Parathyroid adenoma (tissue), 2 donors: Measurements from ENCODE around the gene KCNQ1OT1.

ENCODE experiments used
- H2AFZ ChIP-seq: fragments of 300-600 bp; sonication (generic); one replicate; pipeline ENCODE4 v1.7.0; 2017; ENCODE audit warnings: antibody characterized with exemption, mild to moderate bottlenecking
- H3K27ac ChIP-seq: fragments of 300-600 bp; sonication (generic); one replicate; pipeline ENCODE4 v1.7.0; 2017
- H3K27me3 ChIP-seq: fragments of 300-600 bp; sonication (generic); one replicate; pipeline ENCODE4 v1.7.0; 2017; ENCODE audit warnings: low read length; ENCODE audit not compliant: control insufficient read depth, insufficient read depth
- H3K36me3 ChIP-seq: fragments of 300-600 bp; sonication (generic); one replicate; pipeline ENCODE4 v1.7.0; 2017; ENCODE audit warnings: low read length; ENCODE audit not compliant: control insufficient read depth, insufficient read depth
- H3K4me1 ChIP-seq: fragments of 300-600 bp; sonication (generic); one replicate; pipeline ENCODE4 v1.7.0; 2017; ENCODE audit warnings: control low read depth
- H3K4me2 ChIP-seq: fragments of 300-600 bp; sonication (generic); one replicate; pipeline ENCODE4 v1.7.0; 2017; ENCODE audit warnings: low read length
- H3K4me3 ChIP-seq: fragments of 300-600 bp; sonication (generic); one replicate; pipeline ENCODE4 v1.7.0; 2017; ENCODE audit warnings: low read depth, low read length
- H3K79me2 ChIP-seq: fragments of 300-600 bp; sonication (generic); one replicate; pipeline ENCODE4 v1.7.0; 2017; ENCODE audit warnings: control low read depth
- H3K9ac ChIP-seq: fragments of 300-600 bp; sonication (generic); one replicate; pipeline ENCODE4 v1.7.0; 2017; ENCODE audit warnings: mild to moderate bottlenecking
- H3K9me3 ChIP-seq: fragments of 300-600 bp; sonication (generic); one replicate; pipeline ENCODE4 v1.7.0; 2017; ENCODE audit warnings: low read length; ENCODE audit not compliant: control insufficient read depth
- TF ChIP-seq, protein P1 (sequence below): fragments of 300-600 bp; sonication (generic); IDR thresholded peaks from one replicate; pipeline ENCODE4 v1.7.0; 2017; ENCODE audit warnings: antibody characterized with exemption, mild to moderate bottlenecking
- donor health status: primary hyperparathyroidism.

Gene KCNQ1OT1

DNA sequence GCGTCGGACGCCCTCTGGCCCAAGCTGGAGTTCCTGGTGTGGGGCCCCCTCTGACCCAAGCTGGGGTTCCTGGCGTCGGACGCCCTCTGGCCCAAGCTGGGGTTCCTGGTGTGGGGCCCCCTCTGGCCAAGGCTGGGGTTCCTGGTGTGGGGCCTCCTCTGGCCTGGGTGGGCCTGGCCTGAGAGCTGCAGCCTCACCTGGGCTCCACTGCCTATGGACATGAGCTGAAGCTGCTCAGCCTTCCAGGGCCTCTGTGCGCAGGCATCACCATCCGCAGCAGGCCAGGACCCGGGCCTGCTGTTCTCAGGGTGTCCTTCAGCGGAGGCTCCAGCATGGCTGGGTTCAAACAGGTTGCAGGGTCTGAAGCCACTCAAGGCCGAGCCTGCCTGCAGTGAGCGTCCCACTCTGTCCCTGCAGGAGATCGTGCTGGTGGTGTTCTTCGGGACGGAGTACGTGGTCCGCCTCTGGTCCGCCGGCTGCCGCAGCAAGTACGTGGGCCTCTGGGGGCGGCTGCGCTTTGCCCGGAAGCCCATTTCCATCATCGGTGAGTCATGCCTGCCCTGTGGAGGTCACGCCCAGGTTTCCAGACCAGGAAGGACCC lies 129.5 kb downstream of the KCNQ1OT1 start:
- no peak overlapping the region for H2AFZ ChIP-seq
- H3K9me3 ChIP-seq: no peaks in the 10 kb centered on the region
- no peaks in the 10 kb centered on the region for H3K4me1 ChIP-seq
- no peak overlapping the region for H3K9ac ChIP-seq
- H3K4me3 ChIP-seq: no peak overlapping the region
- H3K4me2 ChIP-seq: no peak overlapping the region
- no peak overlapping the region for H3K27ac ChIP-seq
- TF ChIP-seq, protein P1, sequence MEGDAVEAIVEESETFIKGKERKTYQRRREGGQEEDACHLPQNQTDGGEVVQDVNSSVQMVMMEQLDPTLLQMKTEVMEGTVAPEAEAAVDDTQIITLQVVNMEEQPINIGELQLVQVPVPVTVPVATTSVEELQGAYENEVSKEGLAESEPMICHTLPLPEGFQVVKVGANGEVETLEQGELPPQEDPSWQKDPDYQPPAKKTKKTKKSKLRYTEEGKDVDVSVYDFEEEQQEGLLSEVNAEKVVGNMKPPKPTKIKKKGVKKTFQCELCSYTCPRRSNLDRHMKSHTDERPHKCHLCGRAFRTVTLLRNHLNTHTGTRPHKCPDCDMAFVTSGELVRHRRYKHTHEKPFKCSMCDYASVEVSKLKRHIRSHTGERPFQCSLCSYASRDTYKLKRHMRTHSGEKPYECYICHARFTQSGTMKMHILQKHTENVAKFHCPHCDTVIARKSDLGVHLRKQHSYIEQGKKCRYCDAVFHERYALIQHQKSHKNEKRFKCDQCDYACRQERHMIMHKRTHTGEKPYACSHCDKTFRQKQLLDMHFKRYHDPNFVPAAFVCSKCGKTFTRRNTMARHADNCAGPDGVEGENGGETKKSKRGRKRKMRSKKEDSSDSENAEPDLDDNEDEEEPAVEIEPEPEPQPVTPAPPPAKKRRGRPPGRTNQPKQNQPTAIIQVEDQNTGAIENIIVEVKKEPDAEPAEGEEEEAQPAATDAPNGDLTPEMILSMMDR: no peak
- no peaks in the 10 kb centered on the region for H3K36me3 ChIP-seq
- no peaks in the 10 kb centered on the region for H3K27me3 ChIP-seq
- no peaks in the 10 kb centered on the region for H3K79me2 ChIP-seq

DNA sequence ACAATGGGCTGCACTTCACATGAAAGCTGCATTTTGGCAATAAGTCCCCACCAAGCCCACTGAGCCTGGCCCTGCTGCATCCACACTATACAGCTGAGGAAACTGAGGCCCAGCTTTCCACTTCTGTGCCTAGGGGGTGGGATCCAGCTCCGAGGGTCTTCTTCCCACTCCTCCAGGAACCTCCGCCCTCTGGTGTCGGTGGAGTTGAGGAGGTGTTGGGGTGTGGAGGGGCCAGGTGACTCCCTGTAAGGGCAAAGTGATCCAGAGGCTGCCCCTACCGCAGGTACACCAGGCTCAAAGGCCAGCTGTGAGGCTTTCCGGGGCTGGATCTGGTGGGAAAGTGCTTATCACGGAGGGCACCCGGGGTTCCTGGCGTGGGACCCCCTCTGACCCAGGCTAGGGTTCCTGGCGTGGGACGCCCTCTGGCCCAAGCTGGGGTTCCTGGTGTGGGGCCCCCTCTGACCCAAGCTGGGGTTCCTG lies 130.0 kb downstream of the KCNQ1OT1 start:
- no peaks in the 10 kb centered on the region for H3K79me2 ChIP-seq
- H3K9ac ChIP-seq: no peak overlapping the region
- H3K27ac ChIP-seq: no peak overlapping the region
- H3K4me2 ChIP-seq: no peak overlapping the region
- H3K27me3 ChIP-seq: no peaks in the 10 kb centered on the region
- H3K4me3 ChIP-seq: no peak overlapping the region
- H3K36me3 ChIP-seq: no peaks in the 10 kb centered on the region
- no peak overlapping the region for H2AFZ ChIP-seq
- no peaks in the 10 kb centered on the region for H3K4me1 ChIP-seq
- TF ChIP-seq, protein P1: no peak
- H3K9me3 ChIP-seq: no peaks in the 10 kb centered on the region

DNA sequence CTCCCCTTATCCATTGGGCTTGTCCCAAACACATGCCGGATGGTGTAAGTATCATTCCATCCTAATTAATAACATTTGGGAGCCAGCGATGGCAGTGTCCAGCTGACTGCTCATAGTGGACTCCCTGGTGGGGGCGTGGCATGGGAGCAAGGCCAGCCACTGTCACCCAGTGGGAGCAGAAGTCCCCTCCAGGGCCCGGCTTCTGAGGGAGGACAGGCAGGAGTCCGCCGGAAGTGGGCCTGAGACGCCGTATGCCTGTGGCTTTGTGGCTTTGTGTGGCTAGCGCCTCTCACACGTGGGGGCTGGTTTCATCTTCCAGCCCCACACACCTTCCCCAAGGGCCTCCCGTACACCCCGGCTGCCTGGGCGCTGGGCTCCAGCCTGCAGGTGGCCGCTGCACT lies 130.5 kb downstream of the KCNQ1OT1 start:
- no peak overlapping the region for H3K9ac ChIP-seq
- no peaks in the 10 kb centered on the region for H3K27me3 ChIP-seq
- H3K4me2 ChIP-seq: no peak overlapping the region
- no peak overlapping the region for H2AFZ ChIP-seq
- no peaks in the 10 kb centered on the region for H3K4me1 ChIP-seq
- H3K79me2 ChIP-seq: no peaks in the 10 kb centered on the region
- H3K36me3 ChIP-seq: no peaks in the 10 kb centered on the region
- H3K4me3 ChIP-seq: no peak overlapping the region
- no peak overlapping the region for H3K27ac ChIP-seq
- H3K9me3 ChIP-seq: no peaks in the 10 kb centered on the region
- TF ChIP-seq, protein P1: no peak

DNA sequence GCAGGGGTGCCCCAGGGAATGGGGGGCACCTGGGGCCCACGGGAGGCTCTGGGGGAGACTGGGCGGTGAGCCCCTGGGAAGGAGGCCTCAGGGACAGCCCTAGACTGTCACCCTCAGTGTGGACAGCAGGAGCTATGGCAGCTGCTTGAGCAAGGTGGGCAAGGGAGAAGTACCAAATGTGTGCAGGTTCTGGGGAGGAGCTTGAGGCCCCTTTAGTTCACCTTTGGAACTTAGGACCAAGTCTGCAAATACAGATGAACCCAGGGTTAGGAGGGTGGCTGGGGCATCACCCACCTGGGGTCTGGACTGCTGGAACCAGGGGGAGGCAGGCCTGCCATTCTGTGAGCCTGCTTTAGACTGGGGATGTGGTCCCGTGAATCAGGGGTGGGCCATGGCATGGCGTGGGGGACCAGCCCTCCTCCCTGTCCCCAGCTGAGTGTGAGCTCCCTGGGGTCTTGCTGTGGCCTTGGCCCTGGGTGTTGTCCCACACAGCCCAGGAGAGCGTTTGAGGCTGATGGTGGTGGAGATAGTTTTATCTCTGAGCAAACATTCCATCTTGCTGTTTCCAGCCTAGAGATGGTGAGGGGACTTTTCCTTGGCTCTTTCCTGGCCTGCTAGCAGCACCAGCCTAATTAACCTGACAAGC lies 132.6 kb downstream of the KCNQ1OT1 start:
- Histone ChIP-seq H3K4me1 (no peaks in the 10 kb centered on the region), H3K36me3 (no peaks in the 10 kb centered on the region), H3K4me3 (no peak overlapping the region), H3K79me2 (no peaks in the 10 kb centered on the region), H3K4me2 (no peak overlapping the region), H2AFZ (no peak overlapping the region), H3K9me3 (no peaks in the 10 kb centered on the region), H3K27me3 (no peaks in the 10 kb centered on the region), H3K9ac (no peak overlapping the region), H3K27ac (no peak overlapping the region)
- TF ChIP-seq, protein P1: no peak
